ENCODE data around the gene NAMPT.

NAMPT gene

GRCh38 chr7:106273009-106273668 is 11.6 kb downstream of the NAMPT start:
- H3K4me3 ChIP-seq (ENCODE audit: low read depth, low read length), result no peak overlapping the region
- no peaks in the 10 kb centered on the region for H3K27me3 ChIP-seq (ENCODE audit: control insufficient read depth, insufficient read depth, low read length)
- no peaks in the 10 kb centered on the region for H3K9me3 ChIP-seq (ENCODE audit: control insufficient read depth, insufficient read depth, low read depth, low read length)
- H3K27ac ChIP-seq (ENCODE audit: low read depth, low read length), result no peak overlapping the region
- no peaks in the 10 kb centered on the region for H3K4me1 ChIP-seq (ENCODE audit: control insufficient read depth, insufficient read depth, low read length)
- H3K36me3 ChIP-seq (ENCODE audit: control insufficient read depth, insufficient read depth, low read length), result peaks cover 92% of the 10 kb centered on the region
- H3K9ac ChIP-seq (ENCODE audit: low read length), result no peak overlapping the region

GRCh38 chr7:106270122-106270977 is 14.4 kb downstream of the NAMPT start:
- Histone ChIP-seq H3K4me3 (ENCODE audit: low read depth, low read length) (no peak overlapping the region), H3K9me3 (ENCODE audit: control insufficient read depth, insufficient read depth, low read depth, low read length) (no peaks in the 10 kb centered on the region), H3K27me3 (ENCODE audit: control insufficient read depth, insufficient read depth, low read length) (no peaks in the 10 kb centered on the region), H3K27ac (ENCODE audit: low read depth, low read length) (no peak overlapping the region), H3K4me1 (ENCODE audit: control insufficient read depth, insufficient read depth, low read length) (no peaks in the 10 kb centered on the region), H3K9ac (ENCODE audit: low read length) (no peak overlapping the region), H3K36me3 (ENCODE audit: control insufficient read depth, insufficient read depth, low read length) (peaks cover 95% of the 10 kb centered on the region)

- Histone ChIP-seq H3K36me3 (ENCODE audit: control insufficient read depth, insufficient read depth, low read length) (peaks cover 94% of the 10 kb centered on the region), H3K9ac (ENCODE audit: low read length) (no peak overlapping the region), H3K9me3 (ENCODE audit: control insufficient read depth, insufficient read depth, low read depth, low read length) (no peaks in the 10 kb centered on the region), H3K27ac (ENCODE audit: low read depth, low read length) (no peak overlapping the region), H3K4me1 (ENCODE audit: control insufficient read depth, insufficient read depth, low read length) (no peaks in the 10 kb centered on the region), H3K4me3 (ENCODE audit: low read depth, low read length) (no peak overlapping the region), H3K27me3 (ENCODE audit: control insufficient read depth, insufficient read depth, low read length) (no peaks in the 10 kb centered on the region)
Measured at GRCh38 chr7:106269254-106269961, 15.4 kb downstream of the NAMPT start.

- Histone ChIP-seq H3K4me1 (ENCODE audit: control insufficient read depth, insufficient read depth, low read length) (peaks cover 10% of the 10 kb centered on the region), H3K9ac (ENCODE audit: low read length) (no peak overlapping the region), H3K9me3 (ENCODE audit: control insufficient read depth, insufficient read depth, low read depth, low read length) (no peaks in the 10 kb centered on the region), H3K4me3 (ENCODE audit: low read depth, low read length) (no peak overlapping the region), H3K36me3 (ENCODE audit: control insufficient read depth, insufficient read depth, low read length) (peaks cover 84% of the 10 kb centered on the region), H3K27me3 (ENCODE audit: control insufficient read depth, insufficient read depth, low read length) (no peaks in the 10 kb centered on the region), H3K27ac (ENCODE audit: low read depth, low read length) (no peak overlapping the region)
Measured at GRCh38 chr7:106265133-106265532, 19.6 kb downstream of the NAMPT start.

- H3K4me1 ChIP-seq (ENCODE audit: control insufficient read depth, insufficient read depth, low read length), result peaks cover 13% of the 10 kb centered on the region
- H3K9me3 ChIP-seq (ENCODE audit: control insufficient read depth, insufficient read depth, low read depth, low read length), result no peaks in the 10 kb centered on the region
- no peak overlapping the region for H3K9ac ChIP-seq (ENCODE audit: low read length)
- H3K36me3 ChIP-seq (ENCODE audit: control insufficient read depth, insufficient read depth, low read length), result peaks cover 86% of the 10 kb centered on the region
- no peak overlapping the region for H3K4me3 ChIP-seq (ENCODE audit: low read depth, low read length)
- no peak overlapping the region for H3K27ac ChIP-seq (ENCODE audit: low read depth, low read length)
- no peaks in the 10 kb centered on the region for H3K27me3 ChIP-seq (ENCODE audit: control insufficient read depth, insufficient read depth, low read length)
Measured at GRCh38 chr7:106262221-106262881, 22.4 kb downstream of the NAMPT start.

- Histone ChIP-seq H3K4me3 (ENCODE audit: low read depth, low read length) (no peak overlapping the region), H3K36me3 (ENCODE audit: control insufficient read depth, insufficient read depth, low read length) (peaks cover 74% of the 10 kb centered on the region), H3K4me1 (ENCODE audit: control insufficient read depth, insufficient read depth, low read length) (peaks cover 13% of the 10 kb centered on the region), H3K27me3 (ENCODE audit: control insufficient read depth, insufficient read depth, low read length) (no peaks in the 10 kb centered on the region), H3K27ac (ENCODE audit: low read depth, low read length) (no peak overlapping the region), H3K9me3 (ENCODE audit: control insufficient read depth, insufficient read depth, low read depth, low read length) (no peaks in the 10 kb centered on the region), H3K9ac (ENCODE audit: low read length) (no peak overlapping the region)
Measured at GRCh38 chr7:106260136-106260561, 24.6 kb downstream of the NAMPT start.

GRCh38 chr7:106258789-106259188 is 26.0 kb downstream of the NAMPT start:
- peaks cover 75% of the 10 kb centered on the region for H3K36me3 ChIP-seq (ENCODE audit: control insufficient read depth, insufficient read depth, low read length)
- no peak overlapping the region for H3K27ac ChIP-seq (ENCODE audit: low read depth, low read length)
- no peaks in the 10 kb centered on the region for H3K9me3 ChIP-seq (ENCODE audit: control insufficient read depth, insufficient read depth, low read depth, low read length)
- peaks cover 13% of the 10 kb centered on the region for H3K4me1 ChIP-seq (ENCODE audit: control insufficient read depth, insufficient read depth, low read length)
- no peak overlapping the region for H3K9ac ChIP-seq (ENCODE audit: low read length)
- H3K4me3 ChIP-seq (ENCODE audit: low read depth, low read length), result no peak overlapping the region
- no peaks in the 10 kb centered on the region for H3K27me3 ChIP-seq (ENCODE audit: control insufficient read depth, insufficient read depth, low read length)

GRCh38 chr7:106257752-106258151 is 27.0 kb downstream of the NAMPT start:
- Histone ChIP-seq H3K9me3 (ENCODE audit: control insufficient read depth, insufficient read depth, low read depth, low read length) (no peaks in the 10 kb centered on the region), H3K36me3 (ENCODE audit: control insufficient read depth, insufficient read depth, low read length) (peaks cover 76% of the 10 kb centered on the region), H3K27ac (ENCODE audit: low read depth, low read length) (no peak overlapping the region), H3K9ac (ENCODE audit: low read length) (no peak overlapping the region), H3K4me1 (ENCODE audit: control insufficient read depth, insufficient read depth, low read length) (peaks cover 13% of the 10 kb centered on the region), H3K27me3 (ENCODE audit: control insufficient read depth, insufficient read depth, low read length) (no peaks in the 10 kb centered on the region), H3K4me3 (ENCODE audit: low read depth, low read length) (no peak overlapping the region)

- no peaks in the 10 kb centered on the region for H3K27me3 ChIP-seq (ENCODE audit: control insufficient read depth, insufficient read depth, low read length)
- peaks cover 84% of the 10 kb centered on the region for H3K36me3 ChIP-seq (ENCODE audit: control insufficient read depth, insufficient read depth, low read length)
- H3K27ac ChIP-seq (ENCODE audit: low read depth, low read length), result no peak overlapping the region
- no peak overlapping the region for H3K4me3 ChIP-seq (ENCODE audit: low read depth, low read length)
- no peaks in the 10 kb centered on the region for H3K9me3 ChIP-seq (ENCODE audit: control insufficient read depth, insufficient read depth, low read depth, low read length)
- peaks cover 12% of the 10 kb centered on the region for H3K4me1 ChIP-seq (ENCODE audit: control insufficient read depth, insufficient read depth, low read length)
- no peak overlapping the region for H3K9ac ChIP-seq (ENCODE audit: low read length)
Measured at GRCh38 chr7:106256144-106256543, 28.6 kb downstream of the NAMPT start.

GRCh38 chr7:106255246-106255645 is 29.5 kb downstream of the NAMPT start:
- Histone ChIP-seq H3K36me3 (ENCODE audit: control insufficient read depth, insufficient read depth, low read length) (peaks cover 80% of the 10 kb centered on the region), H3K27me3 (ENCODE audit: control insufficient read depth, insufficient read depth, low read length) (no peaks in the 10 kb centered on the region), H3K9ac (ENCODE audit: low read length) (no peak overlapping the region), H3K9me3 (ENCODE audit: control insufficient read depth, insufficient read depth, low read depth, low read length) (no peaks in the 10 kb centered on the region), H3K4me3 (ENCODE audit: low read depth, low read length) (no peak overlapping the region), H3K4me1 (ENCODE audit: control insufficient read depth, insufficient read depth, low read length) (peaks cover 4% of the 10 kb centered on the region; the same call in 1 of the 2 replicates), H3K27ac (ENCODE audit: low read depth, low read length) (no peak overlapping the region)

Data from HUES6 (cell line).